H9 (cell line): ENCODE measurements around the gene MAP3K8. TPM values are rescaled to one million over a fixed set of nuclear protein-coding genes. Genes with fewer than 3 reads are reported as not detected.

Source experiments
- DNase-seq: peaks from one replicate; pipeline ENCODE4 v3.0.0-alpha.2; 2017
- H2AFZ ChIP-seq: one replicate; pipeline ENCODE4 v1.6.1; 2013; ENCODE audit warnings: mild to moderate bottlenecking, low read length, control low read depth, moderate library complexity
- H2AK5ac ChIP-seq: 2 replicates; pipeline ENCODE4 v1.6.1; 2013; ENCODE audit warnings: low read length, control low read depth, mixed read lengths; ENCODE audit not compliant: insufficient read length
- H2BK120ac ChIP-seq: one replicate; pipeline ENCODE4 v1.6.1; 2013; ENCODE audit warnings: low read depth, mild to moderate bottlenecking, low read length, control low read depth, inconsistent platforms; ENCODE audit not compliant: poor library complexity, severe bottlenecking
- H2BK12ac ChIP-seq: 2 replicates; pipeline ENCODE4 v1.6.1; 2013; ENCODE audit warnings: low read length, control low read depth, mixed read lengths, low read depth; ENCODE audit not compliant: insufficient read length
- H2BK15ac ChIP-seq: 2 replicates; pipeline ENCODE4 v1.6.1; 2013; ENCODE audit warnings: low read depth, low read length, control low read depth
- H2BK20ac ChIP-seq: one replicate; pipeline ENCODE4 v1.6.1; 2013; ENCODE audit warnings: low read depth, mild to moderate bottlenecking, low read length, control low read depth, inconsistent platforms; ENCODE audit not compliant: poor library complexity, severe bottlenecking
- H2BK5ac ChIP-seq: 2 replicates; pipeline ENCODE4 v1.6.1; 2013; ENCODE audit warnings: low read length, control low read depth, mixed read lengths; ENCODE audit not compliant: insufficient read length
- H3K14ac ChIP-seq: 2 replicates; pipeline ENCODE4 v1.6.1; 2013; ENCODE audit warnings: low read length, control low read depth; ENCODE audit not compliant: insufficient read depth
- H3K18ac ChIP-seq: 2 replicates; pipeline ENCODE4 v1.6.1; 2013; ENCODE audit warnings: low read depth, mild to moderate bottlenecking, mixed read lengths, low read length, control low read depth; ENCODE audit not compliant: insufficient read length
- H3K23ac ChIP-seq: 2 replicates; pipeline ENCODE4 v1.6.1; 2013; ENCODE audit warnings: low read length, control low read depth, mixed read lengths, low read depth; ENCODE audit not compliant: insufficient read length
- H3K23me2 ChIP-seq: 2 replicates; pipeline ENCODE4 v1.6.1; 2013; ENCODE audit warnings: low read depth, mild to moderate bottlenecking, mixed read lengths, low read length, control low read depth; ENCODE audit not compliant: insufficient read length, poor library complexity, severe bottlenecking
- H3K27ac ChIP-seq: 2 replicates; pipeline ENCODE4 v1.5.1; 2013; ENCODE audit warnings: low read length, control low read depth, mixed read lengths, low read depth; ENCODE audit not compliant: insufficient read length
- H3K27me3 ChIP-seq: 2 replicates; pipeline ENCODE4 v1.6.1; 2013; ENCODE audit warnings: low read length, control low read depth, inconsistent platforms; ENCODE audit not compliant: insufficient read depth
- H3K4ac ChIP-seq: 2 replicates; pipeline ENCODE4 v1.6.1; 2013; ENCODE audit warnings: low read depth, mild to moderate bottlenecking, control low read depth, inconsistent platforms, low read length, moderate library complexity
- H3K4me1 ChIP-seq: 2 replicates; pipeline ENCODE4 v1.6.1; 2013; ENCODE audit warnings: low read length, control low read depth, inconsistent platforms; ENCODE audit not compliant: insufficient read depth
- H3K4me2 ChIP-seq: 2 replicates; pipeline ENCODE4 v1.6.1; 2013; ENCODE audit warnings: low read length, control low read depth, mixed read lengths; ENCODE audit not compliant: insufficient read length, insufficient read depth
- H3K56ac ChIP-seq: 2 replicates; pipeline ENCODE4 v1.6.1; 2013; ENCODE audit warnings: low read depth, mild to moderate bottlenecking, mixed read lengths, low read length, control low read depth; ENCODE audit not compliant: insufficient read length
- H3K79me1 ChIP-seq: 2 replicates; pipeline ENCODE4 v1.6.1; 2013; ENCODE audit warnings: low read depth, mild to moderate bottlenecking, moderate library complexity, low read length, control low read depth, inconsistent platforms; ENCODE audit not compliant: insufficient read depth, poor library complexity, severe bottlenecking
- H3K79me2 ChIP-seq: 2 replicates; pipeline ENCODE4 v1.6.1; 2013; ENCODE audit warnings: low read length, control low read depth, inconsistent platforms; ENCODE audit not compliant: insufficient read depth
- H3K9ac ChIP-seq: 2 replicates; pipeline ENCODE4 v1.6.1; 2013; ENCODE audit warnings: low read length, control low read depth, mixed read lengths; ENCODE audit not compliant: insufficient read length; ENCODE audit errors: extremely low read depth
- H3K9me3 ChIP-seq: one replicate; pipeline ENCODE4 v1.6.1; 2013; ENCODE audit warnings: low read depth, low read length, inconsistent platforms; ENCODE audit not compliant: control insufficient read depth
- H3T11ph ChIP-seq: one replicate; pipeline ENCODE4 v1.6.1; 2013; ENCODE audit warnings: mild to moderate bottlenecking, low read length, control low read depth, inconsistent platforms
- H4K20me1 ChIP-seq: one replicate; pipeline ENCODE4 v1.6.1; 2013; ENCODE audit not compliant: control insufficient read depth, insufficient read length, insufficient read depth
- H4K5ac ChIP-seq: 2 replicates; pipeline ENCODE4 v1.6.1; 2013; ENCODE audit warnings: low read depth, mild to moderate bottlenecking, mixed read lengths, low read length, control low read depth; ENCODE audit not compliant: insufficient read length
- H4K8ac ChIP-seq: replicated peaks from 2 replicates; pipeline ENCODE4 v1.6.1; 2013; ENCODE audit warnings: low read length, control low read depth, mixed read lengths, low read depth; ENCODE audit not compliant: insufficient read length
- H4K91ac ChIP-seq: 2 replicates; pipeline ENCODE4 v1.6.1; 2013; ENCODE audit warnings: low read depth, mild to moderate bottlenecking, moderate library complexity, mixed read lengths, low read length, control low read depth; ENCODE audit not compliant: insufficient read length
- H3K27ac Mint-ChIP-seq, 3 experiments: 2 replicates in 2 of 3; 3 replicates in 1 of 3; pipeline ENCODE4 v1.8.0; 2020 to 2021; ENCODE audit warnings: mixed read lengths in 3 of 3, mild to moderate bottlenecking in 1 of 3, moderate library complexity in 1 of 3
- H3K27me3 Mint-ChIP-seq: 2 replicates; pipeline ENCODE4 v1.8.0; 2021; ENCODE audit warnings: low read depth, mild to moderate bottlenecking, moderate library complexity, mixed read lengths
- H3K36me3 Mint-ChIP-seq, 3 experiments: 2 replicates in 2 of 3; 3 replicates in 1 of 3; pipeline ENCODE4 v1.8.0; 2020 to 2021; ENCODE audit warnings: low read depth in 3 of 3, mixed read lengths in 3 of 3; ENCODE audit not compliant: insufficient read depth in 1 of 3
- H3K4me1 Mint-ChIP-seq, 2 experiments: 2 replicates each; pipeline ENCODE4 v1.8.0; 2020; ENCODE audit warnings: mixed read lengths in 2 of 2
- H3K4me3 Mint-ChIP-seq, 2 experiments: 2 replicates in 1 of 2; 3 replicates in 1 of 2; pipeline ENCODE4 v1.8.0; 2020 to 2021; ENCODE audit warnings: mild to moderate bottlenecking in 2 of 2, mixed read lengths in 2 of 2, moderate library complexity in 1 of 2
- H3K9me3 Mint-ChIP-seq, 2 experiments: 2 replicates in 1 of 2; 3 replicates in 1 of 2; pipeline ENCODE4 v1.8.0; 2020; ENCODE audit warnings: mild to moderate bottlenecking in 2 of 2, mixed read lengths in 2 of 2, moderate library complexity in 1 of 2
- WGBS: extraction: QIAGEN DNeasy Blood & Tissue Kit; methylation state at CpG from one replicate; pipeline ENCODE4 v1.1.7; 2013; ENCODE audit warnings: missing lambda C conversion rate, low lambda C conversion rate, mixed read lengths; ENCODE audit not compliant: insufficient read length; ENCODE audit errors: extremely low coverage; 5-methylcytosine and 5-hydroxymethylcytosine counted together
- total RNA-seq: library from RNA; stranded (reverse); gene quantifications from 2 replicates; pipeline ENCODE4 v1.2.1, GENCODE V29; 2021
- TF ChIP-seq, protein P1 (sequence below): fragments of 200-600 bp; sonication (generic); conservative IDR thresholded peaks from 3 replicates; pipeline ENCODE4 v1.8.0; 2021; ENCODE audit warnings: antibody characterized with exemption, mild to moderate bottlenecking

The MAP3K8 gene
- total RNA-seq, 1 experiment from 2014 or later: 3.5 TPM

DNA sequence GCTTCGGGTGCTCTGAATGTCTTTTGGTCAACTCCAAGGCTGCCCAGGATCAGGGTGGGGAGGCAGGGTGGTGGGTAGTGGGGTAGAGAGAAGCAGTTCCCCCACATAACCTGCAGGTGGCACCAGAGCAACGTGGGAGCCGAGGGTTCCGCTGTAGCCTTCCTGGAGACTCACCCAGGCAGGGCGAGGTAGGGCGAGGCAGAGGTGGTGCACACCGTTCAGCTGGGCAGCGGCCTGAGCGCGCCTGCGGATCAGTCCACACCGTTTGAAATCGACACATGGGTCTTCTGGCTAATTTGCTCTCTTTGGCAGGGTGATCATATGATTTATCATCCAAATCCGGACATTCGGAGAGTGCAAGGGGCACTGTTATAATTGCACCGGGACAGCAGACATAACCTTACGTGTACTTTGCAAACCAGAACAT, 41.4 kb upstream of the MAP3K8 start:
- no peaks in the 10 kb centered on the region for H3K9me3 Mint-ChIP-seq
- H3K4ac ChIP-seq: no peak overlapping the region
- no peaks in the 10 kb centered on the region for H3K4me1 ChIP-seq
- H2BK20ac ChIP-seq: no peak overlapping the region
- no peak overlapping the region for H3K56ac ChIP-seq
- no peak overlapping the region for H4K8ac ChIP-seq
- no peak overlapping the region for H3K23ac ChIP-seq
- no peak overlapping the region for H2AFZ ChIP-seq
- H3K27ac ChIP-seq: no peak overlapping the region
- no peak overlapping the region for H2BK120ac ChIP-seq
- H3K79me1 ChIP-seq: no peaks in the 10 kb centered on the region
- no peak overlapping the region for H4K5ac ChIP-seq
- WGBS: no CpG with 5 or more reads among the region's 17 CpGs
- no peak overlapping the region; the same call in 1 of the 2 replicates for H2BK15ac ChIP-seq
- no peaks in the 10 kb centered on the region for H3K9me3 ChIP-seq
- H3K4me3 Mint-ChIP-seq: no peak overlapping the region
- H3K79me2 ChIP-seq: no peaks in the 10 kb centered on the region
- no peak overlapping the region for H2BK12ac ChIP-seq
- peaks cover 10% of the 10 kb centered on the region for H3K27me3 Mint-ChIP-seq
- H3K36me3 Mint-ChIP-seq: no peaks in the 10 kb centered on the region; a peak in 1 of 7 replicates
- peak; percentile 87 for DNase-seq
- no peak overlapping the region for H3K4me2 ChIP-seq
- no peak overlapping the region for H3K18ac ChIP-seq
- H3K27ac Mint-ChIP-seq: no peak overlapping the region
- no peak overlapping the region for H3K14ac ChIP-seq
- H2AK5ac ChIP-seq: no peak overlapping the region
- peaks cover 2% of the 10 kb centered on the region in 2 experiments for H3K4me1 Mint-ChIP-seq
- no peak overlapping the region for H4K91ac ChIP-seq
- no peak overlapping the region for H2BK5ac ChIP-seq
- H3K23me2 ChIP-seq: no peaks in the 10 kb centered on the region
- H3K9ac ChIP-seq: no peak overlapping the region
- peaks cover 4% of the 10 kb centered on the region for H4K20me1 ChIP-seq
- H3T11ph ChIP-seq: no peak overlapping the region
- H3K27me3 ChIP-seq: no peaks in the 10 kb centered on the region
- TF ChIP-seq, protein P1, sequence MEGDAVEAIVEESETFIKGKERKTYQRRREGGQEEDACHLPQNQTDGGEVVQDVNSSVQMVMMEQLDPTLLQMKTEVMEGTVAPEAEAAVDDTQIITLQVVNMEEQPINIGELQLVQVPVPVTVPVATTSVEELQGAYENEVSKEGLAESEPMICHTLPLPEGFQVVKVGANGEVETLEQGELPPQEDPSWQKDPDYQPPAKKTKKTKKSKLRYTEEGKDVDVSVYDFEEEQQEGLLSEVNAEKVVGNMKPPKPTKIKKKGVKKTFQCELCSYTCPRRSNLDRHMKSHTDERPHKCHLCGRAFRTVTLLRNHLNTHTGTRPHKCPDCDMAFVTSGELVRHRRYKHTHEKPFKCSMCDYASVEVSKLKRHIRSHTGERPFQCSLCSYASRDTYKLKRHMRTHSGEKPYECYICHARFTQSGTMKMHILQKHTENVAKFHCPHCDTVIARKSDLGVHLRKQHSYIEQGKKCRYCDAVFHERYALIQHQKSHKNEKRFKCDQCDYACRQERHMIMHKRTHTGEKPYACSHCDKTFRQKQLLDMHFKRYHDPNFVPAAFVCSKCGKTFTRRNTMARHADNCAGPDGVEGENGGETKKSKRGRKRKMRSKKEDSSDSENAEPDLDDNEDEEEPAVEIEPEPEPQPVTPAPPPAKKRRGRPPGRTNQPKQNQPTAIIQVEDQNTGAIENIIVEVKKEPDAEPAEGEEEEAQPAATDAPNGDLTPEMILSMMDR: peak; percentile 95
